ACC112 (cell line): ENCODE data around the gene SLC35F6.
"Not testable (repeated sequence)": the region's sequence is repeated elsewhere in the genome, so short reads cannot be mapped to it uniquely, and the experiment has no call there.

Experiments used
- H2AFZ ChIP-seq: fragments of 200-600 bp; sonication (generic); one replicate; pipeline ENCODE4 v1.6.0; 2017; ENCODE audit warnings: antibody characterized with exemption, low read length; ENCODE audit not compliant: unreplicated experiment
- H3K27ac ChIP-seq: fragments of 200-600 bp; sonication (generic); 2 replicates; pipeline ENCODE4 v1.5.1; 2014; ENCODE audit warnings: low read depth, mild to moderate bottlenecking, antibody characterized with exemption, low read length, moderate library complexity
- H3K27me3 ChIP-seq: fragments of 200-600 bp; sonication (generic); 2 replicates; pipeline ENCODE4 v1.6.1; 2014; ENCODE audit warnings: mild to moderate bottlenecking, antibody characterized with exemption, low read length, moderate library complexity, mixed read lengths; ENCODE audit not compliant: insufficient read depth
- H3K36me3 ChIP-seq: fragments of 200-600 bp; sonication (generic); 2 replicates; pipeline ENCODE4 v1.6.1; 2016; ENCODE audit warnings: mild to moderate bottlenecking, antibody characterized with exemption, low read length, moderate library complexity, mixed read lengths; ENCODE audit not compliant: insufficient read depth
- H3K4me1 ChIP-seq: fragments of 200-600 bp; sonication (generic); one replicate; pipeline ENCODE4 v1.6.1; 2016; ENCODE audit warnings: low read length, mixed read lengths; ENCODE audit not compliant: insufficient read depth, unreplicated experiment, control insufficient read depth
- H3K4me3 ChIP-seq: fragments of 200-600 bp; sonication (generic); 2 replicates; pipeline ENCODE4 v1.5.1; 2014; ENCODE audit warnings: mild to moderate bottlenecking, low read depth, low read length
- H3K79me2 ChIP-seq: fragments of 200-600 bp; sonication (generic); one replicate; pipeline ENCODE4 v1.6.0; 2016; ENCODE audit warnings: low read length; ENCODE audit not compliant: control insufficient read depth, unreplicated experiment, insufficient read depth

Gene SLC35F6

GRCh38 chr2:26811261-26811660, 47.2 kb downstream of the SLC35F6 start:
- Histone ChIP-seq H3K79me2 (no peaks in the 10 kb centered on the region), H2AFZ (no peak overlapping the region), H3K27ac (no peak overlapping the region), H3K27me3 (peaks cover 15% of the 10 kb centered on the region; the same call in 1 of the 2 replicates), H3K4me3 (no peak overlapping the region), H3K4me1 (no peaks in the 10 kb centered on the region), H3K36me3 (no peaks in the 10 kb centered on the region)

DNA sequence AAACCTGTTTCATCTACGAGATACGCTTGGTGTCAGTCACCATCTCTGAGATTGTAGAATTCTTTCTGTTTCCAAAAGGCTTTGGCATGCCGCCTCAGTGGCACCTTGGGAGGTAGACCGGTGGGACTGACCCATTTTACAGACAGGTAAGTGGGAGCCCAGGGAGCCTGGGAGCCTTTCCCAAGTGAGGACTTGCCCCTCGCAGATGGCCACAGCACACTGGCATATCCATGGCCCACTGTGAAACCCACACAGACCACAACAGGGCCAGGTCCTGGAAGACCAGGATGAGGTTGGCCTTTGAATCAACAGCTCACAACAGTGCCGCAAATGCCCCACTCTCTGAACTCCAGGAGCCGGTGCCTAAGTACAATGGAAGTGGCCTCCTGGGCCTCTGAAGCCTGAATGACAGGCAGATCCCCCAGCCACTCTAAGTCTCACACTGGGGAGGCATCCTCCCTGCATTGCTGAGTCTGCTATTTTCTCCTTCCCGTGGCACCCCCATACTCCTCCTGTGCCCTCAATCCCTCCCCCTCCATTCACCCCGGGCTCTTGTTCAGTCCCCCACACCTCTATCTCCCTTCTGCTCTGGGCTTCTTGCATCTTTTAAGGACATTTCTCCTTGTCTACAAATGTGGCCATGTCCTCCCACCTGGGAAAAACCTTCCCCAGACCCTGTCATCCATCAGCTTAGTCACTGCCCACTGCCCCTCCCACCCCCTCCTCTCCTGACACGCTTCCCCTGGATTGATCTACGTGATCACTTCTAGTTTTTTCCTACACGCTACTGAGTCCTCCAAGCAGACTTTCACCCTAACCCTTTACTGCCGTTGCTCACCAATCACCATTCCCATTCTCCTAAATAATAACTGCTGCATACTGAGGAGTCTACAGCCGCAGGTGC, 48.0 kb downstream of the SLC35F6 start:
- H3K4me1 ChIP-seq, result no peaks in the 10 kb centered on the region
- H3K79me2 ChIP-seq, result no peaks in the 10 kb centered on the region
- H3K36me3 ChIP-seq, result no peaks in the 10 kb centered on the region
- H3K4me3 ChIP-seq, result no peak overlapping the region
- no peak overlapping the region for H2AFZ ChIP-seq
- peaks cover 23% of the 10 kb centered on the region for H3K27me3 ChIP-seq
- no peak overlapping the region for H3K27ac ChIP-seq

- no peak overlapping the region for H3K4me3 ChIP-seq
- H2AFZ ChIP-seq, result no peak overlapping the region
- H3K36me3 ChIP-seq, result no peaks in the 10 kb centered on the region
- H3K79me2 ChIP-seq, result no peaks in the 10 kb centered on the region
- no peaks in the 10 kb centered on the region for H3K4me1 ChIP-seq
- no peak overlapping the region for H3K27ac ChIP-seq
- H3K27me3 ChIP-seq, result peaks cover 28% of the 10 kb centered on the region
Observed at GRCh38 chr2:26812731-26813130, 48.6 kb downstream of the SLC35F6 start.

- not testable (repeated sequence) for H3K4me3 ChIP-seq, H3K27ac ChIP-seq, H3K4me1 ChIP-seq, H3K79me2 ChIP-seq, H2AFZ ChIP-seq, H3K36me3 ChIP-seq
- H3K27me3 ChIP-seq, result peaks cover 43% of the 10 kb centered on the region
Observed at GRCh38 chr2:26814072-26814765, 50.1 kb downstream of the SLC35F6 start.

- Histone ChIP-seq H3K27me3 (peaks cover 43% of the 10 kb centered on the region), H3K36me3 (no peaks in the 10 kb centered on the region), H2AFZ (no peak overlapping the region), H3K4me1 (no peaks in the 10 kb centered on the region), H3K4me3 (no peak overlapping the region), H3K79me2 (no peaks in the 10 kb centered on the region), H3K27ac (no peak overlapping the region)
Observed at GRCh38 chr2:26816893-26817292, 52.8 kb downstream of the SLC35F6 start.

DNA sequence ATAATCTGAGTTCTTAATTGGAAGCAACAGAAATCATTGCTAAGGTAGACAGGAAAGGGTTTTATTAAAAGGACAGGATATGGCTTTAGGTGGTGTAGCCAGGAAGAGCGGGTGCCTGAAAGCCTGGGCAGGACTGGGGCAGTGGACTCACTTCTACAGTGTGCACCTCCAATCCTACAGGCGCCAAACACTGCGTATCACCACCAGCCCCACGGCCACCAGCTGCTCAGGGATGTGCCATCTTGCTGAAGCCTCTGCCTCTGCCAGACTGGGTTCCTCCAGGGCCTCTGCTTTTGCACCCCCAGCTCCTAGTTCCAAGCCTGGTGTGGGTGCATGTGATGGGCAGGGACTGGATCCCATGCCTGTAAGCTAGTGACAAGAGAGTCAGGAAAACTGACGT, 54.2 kb downstream of the SLC35F6 start:
- no peak overlapping the region for H3K27ac ChIP-seq
- H2AFZ ChIP-seq, result no peak overlapping the region

DNA sequence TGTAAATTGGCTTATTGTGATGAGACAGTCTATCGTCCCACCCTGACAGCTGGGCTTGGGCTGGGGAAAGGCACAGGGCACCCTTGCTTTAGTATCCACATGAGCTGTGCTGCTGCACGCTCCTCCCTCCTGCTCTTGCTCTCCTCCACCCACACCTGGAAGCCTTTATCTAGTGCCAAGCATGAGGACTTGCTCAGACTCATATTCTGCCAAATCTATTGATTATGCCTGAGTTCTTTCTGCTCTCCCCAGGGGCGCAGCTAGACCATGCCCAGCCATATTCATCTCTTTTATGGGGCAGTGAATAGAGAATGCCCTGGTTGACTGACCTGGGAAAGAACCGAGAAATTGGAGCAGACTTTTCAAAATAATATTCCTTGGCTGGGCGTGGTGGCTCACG, 54.9 kb downstream of the SLC35F6 start:
- H3K27ac ChIP-seq, result no peak overlapping the region
- H2AFZ ChIP-seq, result no peak overlapping the region
- H3K79me2 ChIP-seq, result no peaks in the 10 kb centered on the region
- H3K27me3 ChIP-seq, result peaks cover 37% of the 10 kb centered on the region
- no peaks in the 10 kb centered on the region for H3K36me3 ChIP-seq
- no peak overlapping the region for H3K4me3 ChIP-seq
- no peaks in the 10 kb centered on the region for H3K4me1 ChIP-seq

More for the DNA sequence above, 54.2 kb downstream of the SLC35F6 start:
- Histone ChIP-seq H3K36me3 (no peaks in the 10 kb centered on the region), H3K4me1 (no peaks in the 10 kb centered on the region), H3K27me3 (peaks cover 37% of the 10 kb centered on the region), H3K79me2 (no peaks in the 10 kb centered on the region), H3K4me3 (no peak overlapping the region)

DNA sequence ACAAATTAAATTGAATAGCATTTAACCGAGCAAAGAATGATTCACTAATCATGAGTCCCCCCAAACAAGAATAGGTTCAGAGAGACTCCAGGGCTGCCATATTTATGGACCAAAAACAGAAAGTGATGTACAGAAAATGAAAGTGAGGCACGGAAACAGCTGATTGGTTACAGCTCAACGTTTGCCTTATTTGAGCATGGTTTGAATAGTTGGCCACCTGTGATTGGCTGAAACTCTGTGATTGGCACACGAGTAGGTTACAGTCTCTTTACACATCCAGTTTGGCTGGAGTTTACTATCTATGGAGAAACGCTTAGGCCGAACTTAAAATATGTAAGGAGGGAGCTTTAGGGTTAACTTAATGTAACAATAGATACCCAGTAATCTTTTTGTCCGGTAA, 56.8 kb downstream of the SLC35F6 start:
- H3K79me2 ChIP-seq, result no peaks in the 10 kb centered on the region
- H3K4me1 ChIP-seq, result no peaks in the 10 kb centered on the region
- H3K27ac ChIP-seq, result no peak overlapping the region
- H3K36me3 ChIP-seq, result no peaks in the 10 kb centered on the region
- H3K27me3 ChIP-seq, result peaks cover 46% of the 10 kb centered on the region
- H2AFZ ChIP-seq, result no peak overlapping the region
- no peak overlapping the region for H3K4me3 ChIP-seq

DNA sequence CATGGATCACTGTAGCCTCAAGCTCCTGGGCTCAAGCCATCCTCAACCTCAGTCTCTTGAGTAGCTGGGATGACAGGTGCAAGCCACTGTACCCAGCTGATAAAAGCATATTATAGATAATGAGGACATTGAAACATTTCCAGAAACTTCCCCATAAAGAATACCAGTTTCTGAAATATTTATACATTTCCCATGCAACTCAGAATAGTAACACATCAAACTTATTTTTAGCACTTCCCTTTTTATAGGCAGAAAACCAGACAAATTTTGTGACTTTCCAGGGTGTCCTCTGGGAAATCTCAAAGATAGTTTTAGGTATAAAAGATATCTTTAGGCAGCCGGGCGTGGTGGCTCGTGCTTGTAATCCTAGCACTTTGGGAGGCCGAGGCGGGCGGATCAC, 58.8 kb downstream of the SLC35F6 start:
- Histone ChIP-seq H3K4me1 (no peaks in the 10 kb centered on the region), H3K79me2 (no peaks in the 10 kb centered on the region), H3K36me3 (no peaks in the 10 kb centered on the region), H3K27ac (no peak overlapping the region), H2AFZ (no peak overlapping the region), H3K27me3 (peaks cover 34% of the 10 kb centered on the region), H3K4me3 (no peak overlapping the region)
